CD4-positive, alpha-beta T cell (primary cell): ENCODE measurements around the gene LHFPL3. TPM values are rescaled to one million over a fixed set of nuclear protein-coding genes. Genes with fewer than 3 reads are reported as not detected.

ENCODE experiments used
- ATAC-seq: fragments of 200-7000 bp; cut with Tn5 transposase; one replicate; pipeline ENCODE4 v1.10.0; 2022; ENCODE audit warnings: mild to moderate bottlenecking; ENCODE audit not compliant: poor library complexity
- CTCF ChIA-PET: fragments of 350-600 bp; sonication (Branson Sonifier 250); formaldehyde crosslinking; loops from one replicate; lab custom pipeline; 2021; ENCODE audit warnings: antibody characterized with exemption, inconsistent platforms; lab: Charles Lee
- POLR2A ChIA-PET: fragments of 350-600 bp; sonication (Branson Sonifier 250); formaldehyde crosslinking; loops from one replicate; lab custom pipeline; 2021; ENCODE audit warnings: antibody characterized with exemption, inconsistent platforms; lab: Charles Lee
- DNase-seq, 14 experiments: peaks; one replicate each; pipeline ENCODE4 v3.0.0-alpha.2; 2013 to 2020; ENCODE audit warnings: mixed read lengths in 2 of 14
- H3K27ac ChIP-seq, 2 donors: one replicate each; pipeline versions ENCODE4 v1.5.1 to v1.7.0; 2013; ENCODE audit warnings: low read length in 2 of 2, low read depth in 1 of 2, mild to moderate bottlenecking in 1 of 2
- H3K27me3 ChIP-seq, 2 experiments: 1 replicate in 1 of 2; 2 replicates in 1 of 2; pipeline versions ENCODE4 v1.6.1 to v1.7.0; 2013; ENCODE audit warnings: low read length in 2 of 2, control low read depth in 1 of 2, mild to moderate bottlenecking in 1 of 2, moderate library complexity in 1 of 2; ENCODE audit not compliant: insufficient read depth in 2 of 2, control insufficient read depth in 1 of 2
- H3K36me3 ChIP-seq: one replicate; pipeline ENCODE4 v1.6.1; 2013; ENCODE audit warnings: low read length, control low read depth; ENCODE audit not compliant: insufficient read depth
- H3K4me1 ChIP-seq: one replicate; pipeline ENCODE4 v1.6.1; 2013; ENCODE audit warnings: low read length, control low read depth; ENCODE audit not compliant: insufficient read depth
- H3K4me3 ChIP-seq: one replicate; pipeline ENCODE4 v1.5.1; 2013; ENCODE audit warnings: mild to moderate bottlenecking, low read length, moderate library complexity
- H3K9me3 ChIP-seq, 2 experiments: 1 replicate in 1 of 2; 2 replicates in 1 of 2; pipeline versions ENCODE4 v1.6.1 to v1.7.0; 2013; ENCODE audit warnings: low read length in 2 of 2, mild to moderate bottlenecking in 2 of 2, control low read depth in 1 of 2, moderate library complexity in 1 of 2; ENCODE audit not compliant: control insufficient read depth in 1 of 2, insufficient read depth in 1 of 2
- H3K27ac Mint-ChIP-seq: one replicate; pipeline ENCODE4 v1.8.0; 2020; ENCODE audit warnings: mixed read lengths
- H3K27me3 Mint-ChIP-seq: one replicate; pipeline ENCODE4 v1.8.0; 2021; ENCODE audit warnings: mixed read lengths
- H3K36me3 Mint-ChIP-seq: one replicate; pipeline ENCODE4 v1.8.0; 2021; ENCODE audit warnings: low read depth, mixed read lengths
- H3K4me1 Mint-ChIP-seq: one replicate; pipeline ENCODE4 v1.8.0; 2021; ENCODE audit warnings: low read depth, mixed read lengths
- H3K4me3 Mint-ChIP-seq: one replicate; pipeline ENCODE4 v1.8.0; 2020; ENCODE audit warnings: mild to moderate bottlenecking, mixed read lengths
- H3K9me3 Mint-ChIP-seq: one replicate; pipeline ENCODE4 v1.8.0; 2020; ENCODE audit warnings: mixed read lengths
- CTCF ChIP-seq: fragments of 200-600 bp; IDR thresholded peaks from one replicate; pipeline ENCODE4 v1.8.0; 2022; ENCODE audit warnings: antibody characterized with exemption, mild to moderate bottlenecking
- intact Hi-C, 2 experiments: fragments of 100-400 bp; cut with DNase I in 1 of 2; cut with micrococcal nuclease in 1 of 2; formaldehyde crosslinking; loops; one replicate each; pipeline versions ENCODE4 v1.15.1 to v1.9.0; 2023 to 2025; cut with DNase I, micrococcal nuclease
- total RNA-seq, 174 experiments: library from RNA in 2 of 174; stranded (reverse) in 2 of 174; gene quantifications; one replicate each; pipeline ENCODE4 v1.2.3 and lab custom pipeline; 2021 to 2026

Gene LHFPL3
- total RNA-seq, 2 experiments from 2014 or later, result not detected

- ChIA-PET CTCF (no interaction called here), POLR2A (no interaction called here)
- Mint-ChIP-seq H3K4me3 (no peak overlapping the region), H3K27ac (no peak overlapping the region), H3K36me3 (no peaks in the 10 kb centered on the region), H3K4me1 (no peaks in the 10 kb centered on the region), H3K9me3 (peaks cover 2% of the 10 kb centered on the region), H3K27me3 (no peaks in the 10 kb centered on the region)
- no peaks in the 10 kb centered on the region for H3K27me3 ChIP-seq
- DNase-seq (no peak), ATAC-seq (no peak)
- H3K36me3 ChIP-seq, result no peaks in the 10 kb centered on the region
- H3K27ac ChIP-seq, result no peak overlapping the region
- H3K9me3 ChIP-seq, result no peaks in the 10 kb centered on the region
- no peaks in the 10 kb centered on the region for H3K4me1 ChIP-seq
- intact Hi-C loops, result no loop called here
- TF ChIP-seq CTCF, result no peak
- no peak overlapping the region for H3K4me3 ChIP-seq
Observed at GRCh38 chr7:104550362-104550761, 222.0 kb downstream of the LHFPL3 start.

DNA sequence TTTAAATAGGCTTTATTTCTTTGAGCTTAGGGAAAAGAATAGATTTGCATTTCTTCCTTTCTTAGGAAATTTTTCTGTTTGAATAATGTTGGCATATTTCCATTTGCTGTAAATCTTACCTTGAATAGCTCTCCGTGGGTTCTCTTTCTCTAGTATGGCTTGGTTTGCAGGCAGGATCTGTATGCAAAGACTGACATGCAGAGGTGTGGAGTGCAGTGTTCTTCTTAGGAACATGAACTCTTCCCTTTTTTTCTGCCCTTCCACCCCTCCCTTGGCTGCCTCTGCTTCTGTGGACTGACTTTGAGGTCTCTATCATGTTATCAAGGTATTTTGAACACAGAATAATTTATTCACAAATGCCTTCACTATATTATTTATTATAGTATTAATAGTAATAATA, 222.8 kb downstream of the LHFPL3 start:
- Mint-ChIP-seq H3K27ac (no peak overlapping the region), H3K36me3 (no peaks in the 10 kb centered on the region), H3K4me3 (no peak overlapping the region), H3K9me3 (peaks cover 6% of the 10 kb centered on the region), H3K4me1 (no peaks in the 10 kb centered on the region), H3K27me3 (no peaks in the 10 kb centered on the region)
- ATAC-seq (no peak), DNase-seq (no peak)
- ChIA-PET CTCF (no interaction called here), POLR2A (no interaction called here)
- intact Hi-C loops, result no loop called here
- no peak for TF ChIP-seq CTCF
- no peak overlapping the region for H3K27ac ChIP-seq
- H3K27me3 ChIP-seq, result no peaks in the 10 kb centered on the region
- no peak overlapping the region for H3K4me3 ChIP-seq
- H3K4me1 ChIP-seq, result no peaks in the 10 kb centered on the region
- peaks cover 0 to 3% of the 10 kb centered on the region in 2 experiments for H3K9me3 ChIP-seq
- H3K36me3 ChIP-seq, result no peaks in the 10 kb centered on the region

- no peaks in the 10 kb centered on the region for H3K4me1 ChIP-seq
- POLR2A ChIA-PET, result no interaction called here
Observed at GRCh38 chr7:104552102-104552501, 223.7 kb downstream of the LHFPL3 start.

More at GRCh38 chr7:104552102-104552501, 223.7 kb downstream of the LHFPL3 start:
- peaks cover 8% of the 10 kb centered on the region for H3K9me3 Mint-ChIP-seq
- H3K27me3 ChIP-seq, result no peaks in the 10 kb centered on the region
- TF ChIP-seq CTCF, result no peak
- intact Hi-C loops, result no loop called here
- CTCF ChIA-PET, result no interaction called here
- ATAC-seq, result no peak
- H3K4me3 Mint-ChIP-seq, result no peak overlapping the region
- no peaks in the 10 kb centered on the region for H3K27me3 Mint-ChIP-seq
- H3K4me1 Mint-ChIP-seq, result no peaks in the 10 kb centered on the region
- peaks cover 0 to 3% of the 10 kb centered on the region in 2 experiments for H3K9me3 ChIP-seq
- peak in 1 of 14 experiments; percentile 2 for DNase-seq
- H3K36me3 ChIP-seq, result no peaks in the 10 kb centered on the region
- H3K36me3 Mint-ChIP-seq, result no peaks in the 10 kb centered on the region
- no peak overlapping the region for H3K4me3 ChIP-seq
- no peak overlapping the region for H3K27ac ChIP-seq
- no peak overlapping the region for H3K27ac Mint-ChIP-seq
